Panc1 (cell line): ENCODE measurements around the gene TWIST2. TPM values are rescaled to one million over a fixed set of nuclear protein-coding genes. Genes with fewer than 3 reads are reported as not detected.

ENCODE experiments used
- ATAC-seq: fragments of 200-7000 bp; cut with Tn5 transposase; 2 replicates; pipeline ENCODE4 v1.9.1; 2020; ENCODE audit warnings: mild to moderate bottlenecking, moderate library complexity
- BruUV-seq: library from RNA; stranded (reverse); fragments of 400-500 nt; replicated peaks from 2 replicates; lab custom pipeline; 2021; lab: Mats Ljungman, UMichigan
- CTCF ChIA-PET: fragments of 300-600 bp; sonication (Branson Sonifier 250); formaldehyde crosslinking; loops from one replicate; lab custom pipeline; 2022; ENCODE audit warnings: antibody characterized with exemption; lab: Charles Lee
- POLR2A ChIA-PET: fragments of 300-600 bp; sonication (Branson Sonifier 250); formaldehyde crosslinking; loops from one replicate; lab custom pipeline; 2022; ENCODE audit warnings: antibody characterized with exemption; lab: Charles Lee
- DNase-seq: peaks from one replicate; pipeline ENCODE4 v3.0.0-alpha.2; 2010; ENCODE audit warnings: low read depth, low spot score
- H3K27ac ChIP-seq: 2 replicates; pipeline ENCODE4 v1.5.1; 2011; ENCODE audit warnings: mild to moderate bottlenecking, low read length, inconsistent platforms
- H3K27me3 ChIP-seq: fragments of 200-500 bp; sonication (Bioruptor generic); 2 replicates; pipeline ENCODE4 v1.6.0; 2014; ENCODE audit warnings: low read length, inconsistent platforms; ENCODE audit not compliant: control insufficient read depth, insufficient read depth
- H3K36me3 ChIP-seq: fragments of 200-500 bp; sonication (Bioruptor generic); 2 replicates; pipeline ENCODE4 v1.5.1; 2014; ENCODE audit warnings: inconsistent platforms, mild to moderate bottlenecking, low read length, moderate library complexity; ENCODE audit not compliant: control insufficient read depth, insufficient read depth
- H3K4me1 ChIP-seq: 2 replicates; pipeline ENCODE4 v1.5.1; 2011; ENCODE audit warnings: inconsistent platforms, mild to moderate bottlenecking, low read length, moderate library complexity; ENCODE audit not compliant: control insufficient read depth, insufficient read depth
- H3K4me3 ChIP-seq, 2 experiments: 2 replicates each; pipeline ENCODE4 v1.5.1; 2011 to 2012; ENCODE audit warnings: low read depth in 2 of 2, low read length in 2 of 2, mild to moderate bottlenecking in 2 of 2, inconsistent platforms in 1 of 2, moderate library complexity in 1 of 2
- H3K9me3 ChIP-seq: fragments of 200-500 bp; sonication (Bioruptor generic); 2 replicates; pipeline ENCODE4 v1.5.1; 2014; ENCODE audit warnings: low read depth, mild to moderate bottlenecking, inconsistent platforms, low read length, moderate library complexity; ENCODE audit not compliant: control insufficient read depth, insufficient read depth
- POLR2AphosphoS5 ChIP-seq: IDR thresholded peaks from 2 replicates; pipeline ENCODE4 v1.6.1; 2012; ENCODE audit warnings: mild to moderate bottlenecking, low read depth, low read length, moderate library complexity
- REST ChIP-seq, 2 experiments: IDR thresholded peaks; 2 replicates each; pipeline ENCODE4 v1.6.1; 2011 to 2012; ENCODE audit warnings: low read depth in 2 of 2, control low read depth in 1 of 2, low read length in 1 of 2, mild to moderate bottlenecking in 1 of 2, moderate library complexity in 1 of 2; ENCODE audit not compliant: insufficient read depth in 1 of 2
- SIN3A ChIP-seq: IDR thresholded peaks from 2 replicates; pipeline ENCODE4 v1.6.1; 2012; ENCODE audit warnings: low read depth, mild to moderate bottlenecking, low read length, moderate library complexity, borderline replicate concordance; ENCODE audit not compliant: insufficient read depth
- TCF7L2 ChIP-seq: IDR thresholded peaks from 2 replicates; pipeline ENCODE4 v1.6.1; 2011; ENCODE audit warnings: mild to moderate bottlenecking, low read depth, low read length, inconsistent platforms
- in situ Hi-C: cut with HindIII; loops from 2 replicates; pipeline ENCODE4 v1.10.0; 2016; ENCODE audit warnings: low sequenced_read_pairs, low pct_unique_long_range_greater_than_20kb
- intact Hi-C: fragments of 100-400 bp; cut with micrococcal nuclease; formaldehyde crosslinking; loops from one replicate; pipeline ENCODE4 v1.10.0; 2022; ENCODE audit not compliant: unreplicated experiment
- total RNA-seq: library from RNA; stranded (reverse); gene quantifications from one replicate; pipeline ENCODE4 v1.2.1, GENCODE V29; 2021; ENCODE audit not compliant: unreplicated experiment
- TF ChIP-seq, protein P1 (sequence below): fragments of 450-650 bp; IDR thresholded peaks from 2 replicates; pipeline ENCODE4 v1.5.1; 2017; ENCODE audit warnings: mild to moderate bottlenecking

TWIST2 gene
- total RNA-seq, 1 experiment from 2014 or later, result 4.2 TPM

- no peaks in the 10 kb centered on the region for H3K27me3 ChIP-seq
- DNase-seq, result no peak
- no peak overlapping the region for H3K4me3 ChIP-seq
- intact Hi-C loops, result no loop called here
- ChIA-PET POLR2A (interaction anchor here (0.6 kb wide), 1 partner anchor 70 kb away, joined by 3 read pairs; no protein-coding TSS in a partner anchor), CTCF (interaction anchor here (1.0 kb wide), 1 partner anchor 113 kb away, joined by 3 read pairs; no protein-coding TSS in a partner anchor)
- no peaks in the 10 kb centered on the region for H3K9me3 ChIP-seq
- H3K4me1 ChIP-seq, result peaks cover 3% of the 10 kb centered on the region; the same call in 1 of the 2 replicates
- TF ChIP-seq SIN3A (no peak), TCF7L2 (no peak), REST (IDR thresholded peaks at IDR 0.05; ENCODE audit: insufficient read depth in 1 of 2, low read depth in 2 of 2, low read length in 1 of 2) (no peak), POLR2AphosphoS5 (no peak)
- TF ChIP-seq, protein P1, sequence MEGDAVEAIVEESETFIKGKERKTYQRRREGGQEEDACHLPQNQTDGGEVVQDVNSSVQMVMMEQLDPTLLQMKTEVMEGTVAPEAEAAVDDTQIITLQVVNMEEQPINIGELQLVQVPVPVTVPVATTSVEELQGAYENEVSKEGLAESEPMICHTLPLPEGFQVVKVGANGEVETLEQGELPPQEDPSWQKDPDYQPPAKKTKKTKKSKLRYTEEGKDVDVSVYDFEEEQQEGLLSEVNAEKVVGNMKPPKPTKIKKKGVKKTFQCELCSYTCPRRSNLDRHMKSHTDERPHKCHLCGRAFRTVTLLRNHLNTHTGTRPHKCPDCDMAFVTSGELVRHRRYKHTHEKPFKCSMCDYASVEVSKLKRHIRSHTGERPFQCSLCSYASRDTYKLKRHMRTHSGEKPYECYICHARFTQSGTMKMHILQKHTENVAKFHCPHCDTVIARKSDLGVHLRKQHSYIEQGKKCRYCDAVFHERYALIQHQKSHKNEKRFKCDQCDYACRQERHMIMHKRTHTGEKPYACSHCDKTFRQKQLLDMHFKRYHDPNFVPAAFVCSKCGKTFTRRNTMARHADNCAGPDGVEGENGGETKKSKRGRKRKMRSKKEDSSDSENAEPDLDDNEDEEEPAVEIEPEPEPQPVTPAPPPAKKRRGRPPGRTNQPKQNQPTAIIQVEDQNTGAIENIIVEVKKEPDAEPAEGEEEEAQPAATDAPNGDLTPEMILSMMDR, result no peak
- BruUV-seq, result no TSS peak
- H3K27ac ChIP-seq, result no peak overlapping the region
- in situ Hi-C loops, result no loop called here
- H3K36me3 ChIP-seq, result no peaks in the 10 kb centered on the region
- no peak for ATAC-seq
These were observed 50.0 kb downstream of the TWIST2 start for GRCh38 chr2:238897911-238898311.

DNA sequence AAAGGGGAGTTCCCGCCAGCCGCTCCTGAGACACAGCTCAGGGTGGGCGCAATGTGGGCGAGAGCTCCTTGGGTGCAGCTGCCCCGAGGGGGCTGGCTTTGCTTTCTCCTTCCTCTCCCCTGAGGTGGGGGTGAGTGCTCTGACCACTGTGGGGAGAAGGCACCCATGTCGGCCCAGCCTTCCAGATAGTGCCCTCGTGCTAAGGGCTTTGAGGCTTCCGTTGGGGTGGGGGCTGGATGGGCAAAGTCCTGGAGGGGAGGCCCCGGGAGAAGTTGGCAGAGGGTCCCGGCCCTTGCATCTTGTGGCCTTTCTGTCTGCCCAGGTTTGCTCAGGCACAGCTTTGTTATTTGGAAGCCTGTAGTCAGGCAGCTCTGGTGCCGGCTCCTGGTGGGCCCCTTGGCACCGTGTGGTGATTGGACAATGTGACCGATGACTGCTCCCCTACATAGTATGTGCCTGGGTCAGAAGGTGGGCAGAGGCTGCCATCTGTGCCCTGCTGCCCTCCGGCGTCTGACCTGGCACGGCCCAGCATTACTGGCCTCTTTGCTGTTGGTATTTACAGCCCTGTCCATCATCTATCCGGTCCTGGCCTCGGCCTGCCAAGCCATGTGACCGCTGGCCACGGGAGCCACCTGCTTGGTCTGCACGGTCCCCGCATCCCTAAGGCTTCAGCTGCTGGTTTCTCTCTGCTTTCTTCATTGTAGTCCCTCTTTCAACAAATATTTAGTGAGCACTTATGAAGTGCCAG lies 50.8 kb downstream of the TWIST2 start:
- ATAC-seq (no peak), DNase-seq (no peak)
- H3K4me3 ChIP-seq, result no peak overlapping the region
- ChIA-PET CTCF (interaction anchor here (1.0 kb wide), 1 partner anchor 113 kb away, joined by 3 read pairs; no protein-coding TSS in a partner anchor), POLR2A (interaction anchor here (0.6 kb wide), 1 partner anchor 69 kb away, joined by 3 read pairs; no protein-coding TSS in a partner anchor)
- H3K27ac ChIP-seq, result no peak overlapping the region
- BruUV-seq, result no TSS peak
- no peaks in the 10 kb centered on the region for H3K36me3 ChIP-seq
- peaks cover 3% of the 10 kb centered on the region; the same call in 1 of the 2 replicates for H3K4me1 ChIP-seq
- no peak for TF ChIP-seq POLR2AphosphoS5
- no peak for TF ChIP-seq TCF7L2
- TF ChIP-seq, protein P1, result no peak
- TF ChIP-seq REST (IDR thresholded peaks at IDR 0.05; ENCODE audit: insufficient read depth in 1 of 2, low read depth in 2 of 2, low read length in 1 of 2), result no peak
- TF ChIP-seq SIN3A, result no peak
- intact Hi-C loops, result no loop called here
- no peaks in the 10 kb centered on the region for H3K27me3 ChIP-seq
- H3K9me3 ChIP-seq, result no peaks in the 10 kb centered on the region
- in situ Hi-C loops, result no loop called here
